CD14-positive monocyte (primary cell): Measurements from ENCODE around the gene CFAP97. TPM values are rescaled to one million over a fixed set of nuclear protein-coding genes. Genes with fewer than 3 reads are reported as not detected.
A peak's percentile ranks its signal among the peaks of the same experiment; 100 is the strongest.

Experiments used
- DNase-seq, 3 donors: peaks; one replicate each; pipeline ENCODE4 v3.0.0-alpha.2; 2011 to 2022
- H2AFZ ChIP-seq: 2 replicates; pipeline ENCODE4 v1.6.0; 2012; ENCODE audit warnings: mild to moderate bottlenecking, low read depth, low read length, inconsistent platforms; ENCODE audit not compliant: insufficient read depth, poor library complexity, severe bottlenecking
- H3K27ac ChIP-seq, 2 donors: 1 replicate in 1 of 2; 2 replicates in 1 of 2; pipeline ENCODE4 v1.5.1; 2012 to 2013; ENCODE audit warnings: low read length in 2 of 2, control low read depth in 1 of 2, inconsistent platforms in 1 of 2, low read depth in 1 of 2, mild to moderate bottlenecking in 1 of 2
- H3K27me3 ChIP-seq, 2 donors: one replicate each; pipeline versions ENCODE4 v1.6.0 to v1.6.1; 2011 to 2013; ENCODE audit warnings: low read length in 2 of 2; ENCODE audit not compliant: control insufficient read depth in 2 of 2, insufficient read depth in 2 of 2
- H3K36me3 ChIP-seq, 2 donors: replicated peaks in 1 of 2; 1 replicate in 1 of 2; 2 replicates in 1 of 2; pipeline versions ENCODE4 v1.5.1 to v1.6.1; 2012 to 2013; ENCODE audit warnings: low read length in 2 of 2, control low read depth in 1 of 2, inconsistent platforms in 1 of 2, mild to moderate bottlenecking in 1 of 2; ENCODE audit not compliant: insufficient read depth in 2 of 2, control insufficient read depth in 1 of 2
- H3K4me1 ChIP-seq, 2 donors: 1 replicate in 1 of 2; 2 replicates in 1 of 2; pipeline versions ENCODE4 v1.5.1 to v1.6.1; 2012 to 2013; ENCODE audit warnings: low read length in 2 of 2, control low read depth in 1 of 2, inconsistent platforms in 1 of 2, mild to moderate bottlenecking in 1 of 2, moderate library complexity in 1 of 2; ENCODE audit not compliant: insufficient read depth in 2 of 2, control insufficient read depth in 1 of 2
- H3K4me2 ChIP-seq: replicated peaks from 2 replicates; pipeline ENCODE3; 2012; ENCODE audit warnings: low read length, moderate library complexity, mild to moderate bottlenecking; ENCODE audit not compliant: poor library complexity, severe bottlenecking; ENCODE audit errors: extremely low read depth
- H3K4me3 ChIP-seq, 3 experiments: fragments of 200-600 bp in 1 of 3; sonication (generic) in 1 of 3; replicated peaks in 1 of 3; 1 replicate in 2 of 3; 2 replicates in 1 of 3; pipeline ENCODE4 v1.5.1; 2011 to 2013; ENCODE audit warnings: low read length in 3 of 3, mild to moderate bottlenecking in 3 of 3, control low read depth in 2 of 3, low read depth in 2 of 3, inconsistent platforms in 1 of 3, moderate library complexity in 1 of 3
- H3K79me2 ChIP-seq: 2 replicates; pipeline ENCODE4 v1.6.0; 2012; ENCODE audit warnings: mild to moderate bottlenecking, control low read depth, inconsistent platforms, low read length, moderate library complexity; ENCODE audit not compliant: insufficient read depth
- H3K9ac ChIP-seq: 2 replicates; pipeline ENCODE4 v1.6.0; 2017; ENCODE audit warnings: low read length, mild to moderate bottlenecking; ENCODE audit not compliant: insufficient read depth, poor library complexity, severe bottlenecking
- H3K9me3 ChIP-seq, 2 donors: replicated peaks in 1 of 2; 1 replicate in 1 of 2; 2 replicates in 1 of 2; pipeline versions ENCODE4 v1.5.1 to v1.6.1; 2012 to 2013; ENCODE audit warnings: low read length in 2 of 2, control low read depth in 1 of 2; ENCODE audit not compliant: control insufficient read depth in 1 of 2, insufficient read depth in 1 of 2
- H4K20me1 ChIP-seq: 2 replicates; pipeline ENCODE4 v1.6.0; 2012; ENCODE audit warnings: mild to moderate bottlenecking, low read length, control low read depth, moderate library complexity; ENCODE audit not compliant: insufficient read depth
- H3K27ac Mint-ChIP-seq, 7 donors: one replicate each; pipeline ENCODE4 v1.8.0; 2020; ENCODE audit warnings: mild to moderate bottlenecking in 7 of 7, mixed read lengths in 7 of 7, moderate library complexity in 6 of 7, inconsistent platforms in 2 of 7
- H3K27me3 Mint-ChIP-seq, 3 donors: one replicate each; pipeline ENCODE4 v1.8.0; 2021 to 2022; ENCODE audit warnings: low read depth in 3 of 3, mild to moderate bottlenecking in 3 of 3, mixed read lengths in 3 of 3, moderate library complexity in 3 of 3, inconsistent platforms in 1 of 3
- H3K36me3 Mint-ChIP-seq, 2 donors: one replicate each; pipeline ENCODE4 v1.8.0; 2020; ENCODE audit warnings: mixed read lengths in 2 of 2, inconsistent platforms in 1 of 2, mild to moderate bottlenecking in 1 of 2
- H3K4me1 Mint-ChIP-seq: one replicate; pipeline ENCODE4 v1.8.0; 2020; ENCODE audit warnings: mild to moderate bottlenecking, mixed read lengths
- H3K4me3 Mint-ChIP-seq, 2 donors: one replicate each; pipeline ENCODE4 v1.8.0; 2020; ENCODE audit warnings: mild to moderate bottlenecking in 2 of 2, mixed read lengths in 2 of 2, moderate library complexity in 1 of 2
- H3K9me3 Mint-ChIP-seq, 7 donors: one replicate each; pipeline ENCODE4 v1.8.0; 2020 to 2022; ENCODE audit warnings: mixed read lengths in 7 of 7, mild to moderate bottlenecking in 6 of 7, moderate library complexity in 6 of 7, inconsistent platforms in 2 of 7
- CTCF ChIP-seq: fragments of 200-600 bp; IDR thresholded peaks from one replicate; pipeline ENCODE4 v1.8.0; 2022; ENCODE audit warnings: antibody characterized with exemption, mild to moderate bottlenecking
- WGBS: methylation state at CpG from one replicate; pipeline ENCODE4 v1.1.5; 2013; ENCODE audit warnings: missing lambda C conversion rate; ENCODE audit not compliant: insufficient coverage; 5-methylcytosine and 5-hydroxymethylcytosine counted together
- intact Hi-C, 2 donors: fragments of 100-400 bp; cut with micrococcal nuclease; formaldehyde crosslinking; loops; one replicate each; pipeline versions ENCODE4 v1.15.0 to v1.15.1; 2023
- polyA plus RNA-seq, 3 donors: library from polyadenylated mRNA; depleted of rRNA in 1 of 3; unstranded in 2 of 3; stranded (reverse) in 1 of 3; fragments of 300-500 nt in 2 of 3; fragments of >200 nt in 1 of 3; fragmentation: Illumina TruSeq in 2 of 3; gene quantifications; 1 replicate in 2 of 3; 2 replicates in 1 of 3; pipeline ENCODE4 v1.2.3, GENCODE V29; 2012 to 2021

The CFAP97 gene
- polyA plus RNA-seq, 3 donors: 2.7 to 16.8 (median 12.3) TPM

GRCh38 chr4:185128272-185129119 lies 75.3 kb downstream of the CFAP97 start:
- peak overlapping the region; percentile 61 for H3K4me2 ChIP-seq
- no peak overlapping the region for H3K27ac Mint-ChIP-seq
- no peaks in the 10 kb centered on the region for H4K20me1 ChIP-seq
- H3K27me3 ChIP-seq: peaks cover 29 to 46% of the 10 kb centered on the region in 2 donors
- no peak overlapping the region for H3K27ac ChIP-seq
- peak overlapping the region; percentile 63 for H2AFZ ChIP-seq
- peak overlapping the region in 2 of 3 experiments; percentile 2 to 63 for H3K4me3 ChIP-seq
- H3K4me3 Mint-ChIP-seq: peak overlapping the region; percentile 64 to 88
- peaks cover 0 to 11% of the 10 kb centered on the region in 2 donors for H3K9me3 ChIP-seq
- no peaks in the 10 kb centered on the region for H3K36me3 Mint-ChIP-seq
- DNase-seq: no peak
- peaks cover 53 to 74% (median 65%) of the 10 kb centered on the region in 3 donors for H3K27me3 Mint-ChIP-seq
- 2% methylated on average over 70 of the region's 74 CpGs for WGBS
- peaks cover 0 to 20% (median 5%) of the 10 kb centered on the region in 7 donors for H3K9me3 Mint-ChIP-seq
- peak overlapping the region; percentile 8 for H3K9ac ChIP-seq
- intact Hi-C loops: no loop called here
- no peaks in the 10 kb centered on the region for H3K36me3 ChIP-seq
- H3K4me1 Mint-ChIP-seq: peaks cover 16% of the 10 kb centered on the region
- TF ChIP-seq CTCF: no peak
- no peaks in the 10 kb centered on the region for H3K79me2 ChIP-seq
- H3K4me1 ChIP-seq: peaks cover 10 to 17% of the 10 kb centered on the region in 2 donors

GRCh38 chr4:185127021-185127925 lies 76.5 kb downstream of the CFAP97 start:
- no peaks in the 10 kb centered on the region for H3K36me3 Mint-ChIP-seq
- Histone ChIP-seq H3K4me2 (peak overlapping the region; percentile 58), H3K9ac (no peak overlapping the region), H4K20me1 (no peaks in the 10 kb centered on the region), H3K4me1 (peaks cover 10 to 17% of the 10 kb centered on the region in 2 donors), H3K79me2 (no peaks in the 10 kb centered on the region), H3K36me3 (no peaks in the 10 kb centered on the region), H2AFZ (peak overlapping the region; percentile 29), H3K27ac (no peak overlapping the region), H3K9me3 (peaks cover 0 to 11% of the 10 kb centered on the region in 2 donors), H3K4me3 (peak overlapping the region in 1 of 3 experiments; percentile 57), H3K27me3 (peaks cover 29 to 46% of the 10 kb centered on the region in 2 donors)
- peaks cover 16% of the 10 kb centered on the region for H3K4me1 Mint-ChIP-seq
- H3K9me3 Mint-ChIP-seq: peaks cover 0 to 20% (median 5%) of the 10 kb centered on the region in 7 donors
- peaks cover 56 to 80% (median 66%) of the 10 kb centered on the region in 3 donors for H3K27me3 Mint-ChIP-seq
- WGBS: 11% methylated on average over 62 of the region's 64 CpGs
- H3K27ac Mint-ChIP-seq: no peak overlapping the region
- TF ChIP-seq CTCF: no peak
- DNase-seq: no peak
- intact Hi-C loops: no loop called here
- H3K4me3 Mint-ChIP-seq: peak overlapping the region; percentile 56 to 88
